CD4-positive, alpha-beta T cell treated with Interleukin-6 at 100 ng/mL for 8 hours (primary cell): Measurements from ENCODE around the gene MED12L.
"Not testable (repeated sequence)": the region's sequence is repeated elsewhere in the genome, so short reads cannot be mapped to it uniquely, and the experiment has no call there.

Experiments used
- DNase-seq: peaks from one replicate; pipeline ENCODE4 v3.0.0-alpha.2; 2020; ENCODE audit warnings: mixed read lengths, low spot score

Gene MED12L

DNA sequence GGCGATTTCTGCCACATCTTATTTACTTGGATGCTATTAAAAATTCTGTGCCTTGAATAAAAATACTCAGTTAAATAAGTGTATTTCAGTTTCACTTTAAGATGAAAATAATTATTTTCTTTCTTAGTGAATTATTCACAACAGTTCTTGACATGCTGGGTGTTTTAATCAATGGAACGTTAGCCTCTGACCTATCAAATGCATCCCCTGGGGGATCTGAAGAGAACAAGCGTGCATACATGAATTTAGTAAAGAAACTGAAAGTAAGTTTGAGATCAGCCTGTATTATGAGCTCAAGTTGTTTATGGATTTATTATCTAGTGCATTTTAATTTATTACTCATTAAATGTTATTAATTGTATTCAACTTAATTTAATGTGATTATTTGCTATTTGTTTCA lies 298.5 kb downstream of the MED12L start:
- no peak for DNase-seq

DNA sequence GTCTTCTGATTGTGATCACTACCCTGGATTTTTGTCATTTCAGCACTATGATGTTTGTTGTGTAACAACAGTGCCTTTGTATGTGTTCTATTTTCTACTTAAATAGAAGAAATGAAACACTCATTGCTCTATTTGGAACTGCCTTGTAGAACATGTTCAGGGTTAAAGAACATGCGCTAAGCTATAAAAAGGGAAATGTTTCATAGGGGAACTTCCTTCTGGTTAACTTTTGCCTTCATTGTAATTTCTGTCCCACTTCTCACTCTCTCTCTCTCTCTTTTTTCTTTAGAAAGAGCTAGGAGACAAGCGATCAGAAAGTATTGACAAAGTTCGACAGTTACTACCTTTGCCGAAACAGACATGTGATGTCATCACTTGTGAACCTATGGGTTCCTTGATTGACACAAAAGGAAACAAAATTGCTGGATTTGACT lies 299.3 kb downstream of the MED12L start, which contains the start of gene P2RY12:
P2RY12 (minus strand) TSS at position 13 of the 434 bp plus-strand sequence. CDS start 45,908 bp downstream, outside the sequence.
- no peak for DNase-seq

DNA sequence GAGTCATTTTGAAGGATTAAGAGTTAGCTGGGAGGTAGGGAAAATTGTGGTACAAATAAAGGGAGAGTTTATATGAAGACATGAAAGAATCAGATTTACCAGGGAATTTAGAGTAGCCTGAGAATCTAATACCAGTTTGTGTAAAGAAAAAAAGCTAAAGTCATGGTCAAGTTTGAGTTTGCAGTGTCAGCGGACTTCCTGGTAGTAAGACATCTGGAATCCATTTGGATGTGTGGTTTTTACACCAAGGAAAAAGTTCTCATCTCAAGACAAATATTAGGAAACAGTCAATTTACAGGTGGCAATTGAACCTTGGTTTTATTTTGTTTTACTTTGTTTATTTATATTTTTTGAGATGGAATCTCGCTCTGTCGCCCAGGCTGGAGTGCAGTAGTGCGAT lies 300.6 kb downstream of the MED12L start:
- no peak for DNase-seq

DNA sequence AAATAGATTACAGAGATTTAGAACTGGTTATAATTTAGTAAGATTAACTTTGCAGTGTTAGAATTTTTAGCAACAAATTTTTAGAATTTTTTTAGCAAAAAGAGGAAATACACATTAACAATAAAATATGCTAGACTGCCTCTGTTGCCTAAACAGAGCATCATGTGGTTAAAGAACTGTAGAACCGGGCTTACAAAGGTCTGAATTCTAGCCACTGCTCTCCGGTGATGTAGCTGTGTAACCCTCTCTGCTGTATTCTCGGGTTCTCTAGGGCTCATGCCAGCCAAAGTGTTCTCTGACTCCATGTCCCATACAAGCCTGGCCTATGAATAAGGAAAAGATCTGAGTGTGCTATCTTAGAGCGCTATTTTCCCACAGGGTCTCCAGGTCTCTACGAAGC lies 302.0 kb downstream of the MED12L start:
- no peak for DNase-seq

DNA sequence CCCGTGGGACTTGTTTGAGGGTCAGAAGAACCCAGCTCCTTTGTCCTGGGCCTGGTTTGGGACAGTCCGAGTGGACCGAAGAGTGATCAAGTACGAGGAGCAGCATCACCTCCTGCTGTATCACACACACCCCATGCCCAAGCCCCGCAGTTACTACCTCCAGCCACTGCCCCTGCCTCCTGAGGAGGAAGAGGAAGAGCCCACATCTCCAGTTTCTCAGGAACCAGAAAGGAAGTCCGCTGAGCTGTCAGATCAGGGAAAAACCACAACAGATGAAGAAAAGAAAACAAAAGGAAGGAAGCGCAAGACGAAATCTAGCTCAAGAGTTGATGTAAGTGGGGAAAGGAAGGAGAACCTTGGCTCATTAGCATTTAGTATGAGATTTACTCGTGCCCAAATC lies 302.4 kb downstream of the MED12L start:
- DNase-seq = no peak

DNA sequence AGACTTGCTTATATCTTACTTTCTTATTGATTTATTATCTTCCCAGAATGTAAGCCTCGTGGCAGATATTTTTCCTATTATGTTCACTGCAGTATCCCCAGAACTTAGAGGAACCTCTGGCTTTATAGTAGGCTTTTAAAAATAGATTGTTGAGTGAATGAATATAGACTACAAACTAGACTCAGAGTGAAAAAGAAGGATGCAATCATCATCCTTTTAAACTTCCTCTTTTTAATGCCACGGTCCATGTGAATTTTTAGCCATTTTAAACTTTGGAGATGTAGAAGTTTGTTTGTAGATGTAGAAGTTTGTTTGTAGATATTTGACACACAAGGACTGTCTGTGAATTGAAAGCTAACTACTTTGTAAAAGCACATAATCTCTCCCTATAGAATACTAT lies 306.3 kb downstream of the MED12L start:
- DNase-seq = no peak

DNA sequence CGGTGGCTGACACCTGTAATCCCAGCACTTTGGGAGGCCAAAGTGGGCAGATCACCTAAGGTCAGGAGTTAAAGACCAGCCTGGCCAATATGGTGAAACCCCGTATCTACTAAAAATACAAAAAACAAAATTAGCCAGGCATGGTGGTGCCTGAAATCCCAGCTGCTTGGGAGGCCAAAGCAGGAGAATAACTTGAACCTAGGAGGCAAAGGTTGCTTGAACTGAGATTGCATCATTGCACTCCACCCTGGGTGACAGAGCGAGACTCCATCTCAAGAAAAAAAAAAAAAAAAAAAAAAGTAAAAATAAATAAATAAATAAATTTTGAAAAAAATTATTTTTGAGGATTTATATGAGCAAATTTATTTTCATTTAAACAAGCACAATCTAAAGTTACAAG lies 306.7 kb downstream of the MED12L start:
- DNase-seq = not testable (repeated sequence)

DNA sequence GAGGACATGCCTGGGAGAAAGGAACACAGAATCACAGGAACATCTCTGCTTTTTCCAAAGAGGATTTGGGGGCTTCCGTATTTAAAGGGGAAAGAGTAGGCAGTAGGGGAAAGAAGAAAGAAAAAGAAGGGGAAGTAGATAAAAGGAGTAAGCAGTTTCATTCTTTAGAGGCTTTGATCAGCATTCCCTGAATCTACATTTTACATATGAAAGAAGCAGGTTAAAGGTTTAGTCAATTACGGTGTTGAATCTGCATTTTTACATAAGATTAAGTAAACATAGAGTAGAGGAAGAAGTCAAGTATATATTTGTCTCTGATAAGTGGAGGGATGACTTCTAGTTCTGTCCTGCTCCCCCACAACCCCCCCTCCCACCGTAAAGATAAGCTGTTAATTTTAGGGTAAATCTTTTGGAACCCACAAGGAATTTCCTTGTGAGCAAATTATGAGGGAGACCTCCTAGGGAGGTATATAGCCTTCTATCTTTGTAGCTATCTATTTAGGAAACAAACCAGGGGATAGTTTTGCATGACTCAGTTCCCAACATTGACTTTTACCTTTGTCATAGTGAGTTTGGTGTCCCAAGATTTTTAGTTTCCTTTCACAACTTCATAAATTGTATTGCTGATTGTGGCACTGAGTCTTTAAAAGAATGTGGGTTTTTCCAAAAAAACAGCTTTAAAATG lies 307.8 kb downstream of the MED12L start:
- no peak for DNase-seq

DNA sequence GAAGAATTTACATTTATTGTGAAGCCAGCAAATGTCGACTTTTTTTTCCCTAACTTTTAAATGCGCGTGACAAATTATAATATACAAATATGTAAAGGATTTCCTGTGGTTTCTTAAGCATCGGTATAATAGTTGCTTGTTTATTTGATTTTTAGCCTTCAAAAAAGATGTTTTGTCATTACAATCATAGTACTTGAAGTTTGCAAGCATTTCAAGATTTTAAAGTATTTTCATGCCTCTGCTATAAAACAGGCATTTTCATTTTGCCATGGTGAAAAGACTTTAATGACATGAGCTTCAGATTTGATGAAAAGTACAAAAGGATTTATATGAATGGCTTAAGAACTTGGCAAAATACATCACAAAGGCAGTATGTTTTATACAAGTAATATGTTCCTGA lies 308.5 kb downstream of the MED12L start:
- no peak for DNase-seq

DNA sequence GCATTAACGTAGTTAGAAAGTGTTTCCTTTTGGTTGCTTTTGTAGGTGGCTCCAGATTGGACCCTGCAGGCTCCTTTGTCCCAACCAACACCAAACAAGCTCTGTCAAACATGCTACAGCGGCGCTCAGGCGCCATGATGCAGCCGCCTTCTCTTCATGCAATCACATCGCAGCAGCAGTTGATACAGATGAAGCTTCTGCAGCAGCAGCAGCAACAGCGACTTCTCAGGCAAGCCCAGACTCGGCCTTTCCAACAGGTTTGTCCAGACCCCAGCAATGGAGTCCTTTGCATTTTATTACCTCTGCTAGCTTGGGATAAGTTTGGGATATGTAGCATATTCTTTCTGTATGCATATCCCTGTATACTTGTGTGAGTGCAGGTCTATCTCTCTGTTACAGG lies 309.1 kb downstream of the MED12L start:
- no peak for DNase-seq

DNA sequence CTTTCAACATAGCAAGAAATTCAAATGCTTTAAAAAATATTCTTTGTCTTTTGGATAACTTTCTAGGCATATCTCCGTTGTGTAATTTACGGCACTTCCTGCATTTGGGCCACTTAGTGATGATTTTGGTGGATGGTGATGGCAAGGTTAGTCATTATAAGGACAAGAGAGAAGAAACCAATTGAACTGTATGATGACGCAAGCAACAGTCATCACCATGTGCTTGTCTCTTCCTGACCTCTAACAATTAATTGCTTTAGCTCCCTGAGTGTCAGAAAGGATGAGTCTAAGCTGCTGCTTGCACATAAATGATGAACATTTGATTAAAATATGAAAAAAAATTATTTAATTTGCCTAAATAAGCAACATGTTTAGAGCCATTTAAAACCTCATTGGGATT lies 310.3 kb downstream of the MED12L start:
- no peak for DNase-seq

DNA sequence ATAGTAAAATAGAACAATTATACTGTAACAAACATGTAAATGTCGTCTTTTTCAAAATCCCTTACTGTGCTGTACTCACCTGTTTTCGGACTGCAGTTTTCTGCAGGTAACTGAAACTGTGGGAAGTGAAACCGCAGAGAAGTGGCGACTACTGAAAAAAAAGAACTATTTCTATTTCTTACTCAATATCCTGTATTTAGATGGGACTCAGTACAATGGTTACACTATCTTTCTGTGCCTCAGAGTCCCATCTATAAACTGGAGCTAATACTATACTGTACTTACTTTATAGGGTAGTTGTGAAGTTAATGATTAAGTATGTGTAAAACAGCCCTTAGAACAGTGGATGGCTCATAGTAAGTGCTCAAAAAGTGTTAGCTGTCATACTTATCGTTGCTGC lies 313.4 kb downstream of the MED12L start:
- DNase-seq = no peak

DNA sequence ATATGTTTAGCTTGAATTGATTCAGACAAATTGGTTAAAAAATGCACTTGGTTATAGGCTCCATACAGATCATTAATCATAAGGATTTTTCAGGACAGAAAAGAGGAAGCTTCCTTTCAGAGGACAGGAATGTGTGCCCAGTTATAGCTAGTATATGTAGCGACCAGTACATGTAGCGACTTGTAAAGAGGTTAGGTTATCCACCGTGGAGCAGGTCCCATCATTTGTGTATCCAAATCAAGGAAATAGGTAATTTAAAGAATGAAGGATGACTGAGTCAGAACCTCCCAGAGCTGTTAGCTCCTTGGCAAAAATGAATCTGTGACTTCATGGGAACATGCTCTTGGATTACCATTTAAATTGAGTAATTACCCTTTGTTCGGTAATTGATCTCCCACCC lies 314.9 kb downstream of the MED12L start:
- DNase-seq = no peak

DNA sequence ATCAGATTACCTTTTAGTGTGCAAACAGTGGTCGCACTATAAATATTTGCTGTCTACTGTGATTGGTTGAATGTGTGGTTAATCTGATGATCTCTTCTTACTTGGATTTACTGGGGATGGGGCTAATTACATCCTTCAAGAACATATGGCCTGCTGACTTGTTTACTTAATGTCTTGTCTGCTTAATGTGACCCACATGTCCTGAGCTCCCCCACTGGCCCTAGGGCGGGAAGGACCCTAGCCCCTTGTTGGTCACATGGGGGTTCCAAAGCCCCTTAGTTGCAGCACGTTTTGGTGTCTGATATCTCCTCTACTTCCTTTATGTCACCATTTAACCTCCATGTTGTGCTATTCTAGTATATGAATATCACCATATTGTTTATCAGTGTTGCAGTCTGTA lies 316.9 kb downstream of the MED12L start:
- DNase-seq = no peak

DNA sequence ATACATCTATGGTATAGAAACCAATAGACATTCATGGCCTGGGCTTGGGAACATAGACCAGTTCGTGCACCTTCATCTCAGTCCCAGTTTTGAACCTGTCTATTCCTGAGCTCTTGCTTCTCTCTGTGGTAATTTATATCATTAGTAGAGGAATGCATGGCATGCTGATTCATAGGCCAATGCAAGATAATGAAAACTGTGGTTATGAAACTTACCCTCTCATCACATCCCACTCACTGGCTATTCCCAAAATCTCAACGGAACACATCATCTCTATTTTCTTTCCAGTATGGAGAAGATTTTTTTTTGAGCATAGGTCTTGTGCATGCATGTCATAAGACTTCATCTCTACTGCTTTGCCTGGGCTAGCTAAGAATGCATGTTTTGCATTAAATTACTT lies 317.8 kb downstream of the MED12L start:
- no peak for DNase-seq

DNA sequence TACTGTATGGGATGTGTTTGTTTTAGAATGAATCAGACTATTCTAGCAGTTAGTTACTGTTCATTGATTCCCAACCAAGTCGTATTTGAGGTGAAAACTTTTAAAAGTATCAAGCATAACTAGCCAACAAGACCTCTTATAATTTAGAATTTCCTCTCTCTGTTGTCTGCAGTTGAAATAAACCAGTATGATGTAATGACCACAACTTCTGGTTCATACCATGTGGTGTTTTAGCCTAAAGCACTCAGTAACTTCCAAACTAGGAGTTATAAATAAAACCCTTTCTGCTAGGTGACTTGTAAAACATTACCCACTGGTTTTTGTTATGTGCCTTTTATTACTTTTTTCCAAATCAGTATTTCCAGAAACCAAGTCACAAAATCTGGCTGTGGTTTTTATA lies 318.9 kb downstream of the MED12L start:
- DNase-seq = no peak

DNA sequence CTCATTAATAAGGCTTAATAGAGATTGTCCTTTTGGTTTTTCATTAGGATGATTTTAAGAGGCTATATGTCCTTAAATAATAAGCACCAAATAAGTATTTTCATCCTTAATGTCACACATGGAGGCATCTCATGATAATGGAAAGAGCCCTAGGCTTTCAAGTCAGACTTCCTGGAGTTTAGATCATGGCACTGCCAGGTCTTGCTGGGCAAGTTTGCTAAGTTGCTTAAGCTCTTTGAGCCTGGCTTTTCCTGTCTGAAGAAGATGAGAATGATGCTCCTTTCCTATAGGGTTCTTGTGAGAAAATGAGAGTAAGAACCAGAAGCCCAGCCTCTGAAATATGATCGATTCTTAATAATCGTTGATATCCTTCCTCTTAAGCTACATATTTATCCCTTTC lies 322.5 kb downstream of the MED12L start:
- DNase-seq = no peak

DNA sequence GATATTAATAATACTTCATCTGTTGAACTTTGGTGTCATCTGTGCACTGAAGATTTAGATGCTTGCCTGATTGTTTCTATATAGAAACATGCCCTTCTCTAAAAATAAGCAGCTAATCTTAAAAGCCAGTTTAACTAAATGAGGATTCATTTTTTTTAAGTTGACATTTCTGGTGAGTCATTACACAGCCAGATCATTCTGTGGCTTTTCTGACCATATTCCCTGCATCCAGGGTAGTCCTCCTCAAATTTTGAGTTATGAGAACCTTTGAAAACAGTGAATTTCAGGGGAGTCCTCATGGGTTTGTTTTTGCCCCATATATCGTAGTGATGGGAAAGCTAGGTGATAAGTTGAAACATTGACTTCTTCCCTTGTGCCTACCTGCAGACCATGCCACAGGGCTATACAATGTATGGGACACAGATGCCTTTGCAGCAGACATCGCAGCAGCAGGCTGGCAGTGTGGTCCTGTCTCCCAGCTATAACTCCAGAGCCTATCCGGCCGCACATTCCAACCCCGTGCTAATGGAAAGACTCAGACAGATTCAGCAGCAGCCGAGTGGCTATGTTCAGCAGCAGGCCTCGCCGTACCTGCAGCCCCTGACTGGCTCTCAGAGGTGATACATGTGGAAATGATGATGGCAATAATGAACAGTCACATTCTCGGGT lies 325.6 kb downstream of the MED12L start:
- DNase-seq = no peak

DNA sequence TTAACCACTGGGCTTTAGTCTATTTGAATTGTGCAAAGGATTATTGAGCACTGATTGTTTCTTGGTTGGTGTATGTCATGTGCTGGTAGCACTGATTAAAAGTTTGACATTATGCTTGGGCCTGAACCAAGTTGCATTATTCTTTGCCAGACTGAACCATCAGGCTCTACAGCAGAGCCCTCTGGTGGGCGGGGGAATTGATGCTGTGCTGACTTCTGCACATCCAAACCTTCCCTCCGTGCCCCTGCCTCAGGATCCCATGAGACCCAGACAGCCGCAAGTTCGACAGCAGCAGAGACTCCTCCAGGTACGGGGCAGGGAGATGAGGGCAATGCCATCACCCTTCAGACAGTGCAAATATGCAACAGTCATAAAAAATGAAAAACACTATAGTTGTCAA lies 327.5 kb downstream of the MED12L start:
- DNase-seq = no peak

DNA sequence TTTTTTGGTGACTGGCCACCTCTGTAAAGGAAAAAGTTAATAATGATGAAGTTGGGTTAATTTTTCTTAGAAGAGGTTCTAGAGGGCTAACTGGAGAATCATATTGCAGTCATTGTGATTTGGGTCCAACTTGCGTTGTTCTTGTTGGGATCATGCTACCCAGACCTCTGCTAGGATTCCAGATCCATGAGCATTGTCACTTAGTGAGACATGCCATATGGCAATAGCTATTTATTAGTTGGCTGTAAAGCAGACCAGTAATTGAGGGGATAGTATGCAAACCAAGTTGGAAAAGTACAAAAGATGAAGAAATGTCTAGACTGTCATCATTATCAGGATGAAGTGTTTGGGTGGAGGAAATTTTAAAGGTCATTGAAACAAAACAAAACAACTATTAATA lies 329.8 kb downstream of the MED12L start:
- DNase-seq = no peak

DNA sequence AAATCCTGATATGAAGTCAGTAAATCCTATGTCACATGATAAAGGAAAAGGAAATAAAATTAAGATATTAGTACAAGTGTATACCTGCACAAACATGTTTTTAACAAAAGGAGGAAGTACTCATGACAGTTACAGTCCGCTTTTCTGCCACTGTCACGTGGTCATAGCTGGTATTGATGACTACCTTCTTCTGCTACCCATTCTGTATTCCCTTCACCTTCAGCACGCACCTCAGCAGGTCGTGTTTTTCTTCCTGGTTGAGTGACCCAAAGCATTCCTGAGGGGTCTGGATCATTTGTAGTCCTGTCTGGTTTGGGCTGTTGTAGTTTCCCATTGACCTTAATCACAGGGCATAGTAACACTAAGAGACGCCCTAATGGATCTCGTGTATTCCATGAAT lies 334.3 kb downstream of the MED12L start:
- DNase-seq = no peak

DNA sequence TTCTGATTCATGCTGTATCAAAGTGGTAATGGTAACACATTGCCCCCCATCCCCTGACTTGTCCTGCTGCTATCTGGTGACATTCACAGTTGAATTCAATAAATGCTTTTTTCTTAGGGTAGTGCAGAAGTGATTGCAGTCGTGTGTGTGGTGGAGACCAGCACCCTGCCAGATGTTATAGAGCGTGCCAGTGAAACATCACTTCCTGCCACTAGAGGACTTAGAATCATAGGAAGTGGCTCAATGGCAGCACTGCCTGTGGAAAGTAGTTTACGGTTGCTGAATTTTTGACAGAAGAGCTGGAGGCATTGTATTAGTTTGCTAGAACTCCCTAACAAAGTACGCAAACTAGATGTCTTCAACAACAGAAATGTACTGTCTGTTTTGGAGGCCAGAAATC lies 336.5 kb downstream of the MED12L start:
- DNase-seq = no peak

DNA sequence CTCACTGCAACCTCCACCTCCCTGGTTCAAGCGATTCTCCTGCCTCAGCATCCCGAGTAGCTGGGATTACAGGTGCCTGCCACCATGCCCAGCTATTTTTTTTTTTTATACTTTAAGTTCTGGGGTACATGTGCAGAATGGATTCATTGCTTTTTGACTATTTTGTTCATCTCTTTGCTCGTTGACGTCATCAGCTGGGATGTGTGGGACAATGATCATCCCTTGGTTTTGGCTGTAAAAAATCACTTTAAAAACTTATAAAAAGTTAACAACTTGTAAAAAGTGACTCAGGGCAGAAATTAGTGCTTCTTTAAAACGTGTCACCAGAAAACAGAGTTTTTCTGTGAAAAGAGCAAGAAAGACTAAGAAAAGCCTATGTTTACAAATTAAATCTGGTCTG lies 337.6 kb downstream of the MED12L start:
- no peak for DNase-seq
